Osteocyte (in vitro differentiated cells): ENCODE data around the gene ANKS1B. TPM values are rescaled to one million over a fixed set of nuclear protein-coding genes. Genes with fewer than 3 reads are reported as not detected.

Experiments
- DNase-seq: peaks from one replicate; pipeline ENCODE4 v3.0.0; 2021; ENCODE audit warnings: mixed read lengths; ENCODE audit not compliant: unreplicated experiment; ENCODE audit errors: extremely low spot score
- H3K27ac Mint-ChIP-seq: one replicate; pipeline ENCODE4 v1.8.0; 2021; ENCODE audit warnings: mild to moderate bottlenecking, mixed read lengths; ENCODE audit not compliant: unreplicated experiment
- H3K27me3 Mint-ChIP-seq: one replicate; pipeline ENCODE4 v1.8.0; 2021; ENCODE audit warnings: mixed read lengths; ENCODE audit not compliant: unreplicated experiment
- H3K36me3 Mint-ChIP-seq: one replicate; pipeline ENCODE4 v1.8.0; 2021; ENCODE audit warnings: mixed read lengths; ENCODE audit not compliant: unreplicated experiment
- H3K4me1 Mint-ChIP-seq: one replicate; pipeline ENCODE4 v1.8.0; 2021; ENCODE audit warnings: mixed read lengths; ENCODE audit not compliant: unreplicated experiment
- H3K4me3 Mint-ChIP-seq: one replicate; pipeline ENCODE4 v1.8.0; 2021; ENCODE audit warnings: mild to moderate bottlenecking, moderate library complexity, mixed read lengths; ENCODE audit not compliant: unreplicated experiment
- H3K9me3 Mint-ChIP-seq: one replicate; pipeline ENCODE4 v1.8.0; 2021; ENCODE audit warnings: mixed read lengths; ENCODE audit not compliant: unreplicated experiment
- total RNA-seq: library from RNA; stranded (reverse); gene quantifications from 2 replicates; pipeline ENCODE4 v1.2.1, GENCODE V29; 2021
- TF ChIP-seq, protein P1 (sequence below): fragments of 200-600 bp; sonication (generic); IDR thresholded peaks from 2 replicates; pipeline ENCODE4 v1.5.0; 2021; ENCODE audit warnings: antibody characterized with exemption, mild to moderate bottlenecking, moderate library complexity

ANKS1B gene
- total RNA-seq, 1 donor from 2014 or later = 0.70 TPM

DNA sequence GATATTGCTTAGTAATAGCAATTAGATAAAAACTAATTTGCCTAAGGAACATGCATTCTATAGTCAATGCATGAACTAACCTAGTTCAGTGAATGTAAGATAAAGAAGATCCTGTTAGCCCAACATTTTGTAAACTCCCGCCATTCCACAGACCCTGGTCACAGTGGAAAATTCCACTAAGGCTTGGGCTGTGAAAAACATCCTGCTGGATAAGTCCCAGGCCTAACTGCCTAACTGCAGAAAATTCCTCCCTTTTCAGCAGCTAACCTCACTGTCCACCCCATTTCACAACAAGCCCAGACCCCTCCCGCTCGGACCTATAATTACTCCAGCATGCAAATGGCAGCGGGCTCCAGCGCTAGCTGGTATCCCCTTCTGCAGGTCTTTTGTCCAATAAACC lies 435.1 kb downstream of the ANKS1B start:
- H3K9me3 Mint-ChIP-seq = no peaks in the 10 kb centered on the region
- H3K36me3 Mint-ChIP-seq = no peaks in the 10 kb centered on the region
- H3K4me3 Mint-ChIP-seq = no peak overlapping the region
- no peak for DNase-seq
- H3K27ac Mint-ChIP-seq = no peak overlapping the region
- H3K4me1 Mint-ChIP-seq = no peaks in the 10 kb centered on the region
- no peaks in the 10 kb centered on the region for H3K27me3 Mint-ChIP-seq
- TF ChIP-seq, protein P1, sequence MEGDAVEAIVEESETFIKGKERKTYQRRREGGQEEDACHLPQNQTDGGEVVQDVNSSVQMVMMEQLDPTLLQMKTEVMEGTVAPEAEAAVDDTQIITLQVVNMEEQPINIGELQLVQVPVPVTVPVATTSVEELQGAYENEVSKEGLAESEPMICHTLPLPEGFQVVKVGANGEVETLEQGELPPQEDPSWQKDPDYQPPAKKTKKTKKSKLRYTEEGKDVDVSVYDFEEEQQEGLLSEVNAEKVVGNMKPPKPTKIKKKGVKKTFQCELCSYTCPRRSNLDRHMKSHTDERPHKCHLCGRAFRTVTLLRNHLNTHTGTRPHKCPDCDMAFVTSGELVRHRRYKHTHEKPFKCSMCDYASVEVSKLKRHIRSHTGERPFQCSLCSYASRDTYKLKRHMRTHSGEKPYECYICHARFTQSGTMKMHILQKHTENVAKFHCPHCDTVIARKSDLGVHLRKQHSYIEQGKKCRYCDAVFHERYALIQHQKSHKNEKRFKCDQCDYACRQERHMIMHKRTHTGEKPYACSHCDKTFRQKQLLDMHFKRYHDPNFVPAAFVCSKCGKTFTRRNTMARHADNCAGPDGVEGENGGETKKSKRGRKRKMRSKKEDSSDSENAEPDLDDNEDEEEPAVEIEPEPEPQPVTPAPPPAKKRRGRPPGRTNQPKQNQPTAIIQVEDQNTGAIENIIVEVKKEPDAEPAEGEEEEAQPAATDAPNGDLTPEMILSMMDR = no peak

DNA sequence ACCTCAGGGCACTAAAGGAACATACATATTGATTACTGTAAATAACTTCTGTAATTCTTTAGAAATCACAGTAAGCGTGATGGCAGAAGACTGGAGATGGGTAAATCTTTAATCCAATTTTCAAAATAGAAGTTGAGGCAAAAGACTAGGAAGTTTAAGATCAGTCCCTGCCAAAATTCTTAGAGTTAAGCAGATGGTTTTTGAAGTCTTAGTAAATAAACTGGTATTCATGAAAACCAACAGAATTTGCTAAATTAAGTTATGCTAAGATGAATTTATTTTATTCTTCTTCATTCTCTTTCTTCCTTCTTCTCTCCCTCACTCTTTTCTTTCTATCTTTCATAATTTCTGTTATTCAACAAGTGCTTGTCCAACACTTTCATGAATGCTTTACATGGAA lies 435.5 kb downstream of the ANKS1B start:
- H3K36me3 Mint-ChIP-seq = no peaks in the 10 kb centered on the region
- H3K4me1 Mint-ChIP-seq = no peaks in the 10 kb centered on the region
- TF ChIP-seq, protein P1 = no peak
- H3K4me3 Mint-ChIP-seq = no peak overlapping the region
- DNase-seq = no peak
- no peak overlapping the region for H3K27ac Mint-ChIP-seq
- H3K27me3 Mint-ChIP-seq = no peaks in the 10 kb centered on the region
- H3K9me3 Mint-ChIP-seq = no peaks in the 10 kb centered on the region

DNA sequence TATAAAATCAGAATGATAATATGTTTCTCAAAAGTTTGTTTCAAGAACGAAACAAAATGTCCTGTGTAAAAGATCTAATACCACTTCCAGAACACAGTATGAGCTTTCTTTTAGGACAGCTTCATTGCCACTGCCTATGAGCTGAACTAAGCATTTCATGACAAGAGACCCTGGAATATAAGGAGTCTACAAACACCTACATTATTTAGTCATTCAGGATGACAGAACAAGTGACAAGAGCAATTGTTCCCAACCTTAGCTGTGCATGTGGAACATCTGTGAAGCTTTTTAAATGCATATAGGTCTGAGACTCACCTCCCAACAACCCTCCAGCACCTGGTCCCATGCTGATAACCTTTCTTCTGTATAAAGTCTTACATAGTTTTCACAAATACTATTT lies 440.3 kb downstream of the ANKS1B start:
- no peak overlapping the region for H3K4me3 Mint-ChIP-seq
- H3K36me3 Mint-ChIP-seq = no peaks in the 10 kb centered on the region
- no peak for DNase-seq
- H3K4me1 Mint-ChIP-seq = no peaks in the 10 kb centered on the region
- H3K27ac Mint-ChIP-seq = no peak overlapping the region
- TF ChIP-seq, protein P1 = no peak
- no peaks in the 10 kb centered on the region for H3K27me3 Mint-ChIP-seq
- peaks cover 15% of the 10 kb centered on the region for H3K9me3 Mint-ChIP-seq

DNA sequence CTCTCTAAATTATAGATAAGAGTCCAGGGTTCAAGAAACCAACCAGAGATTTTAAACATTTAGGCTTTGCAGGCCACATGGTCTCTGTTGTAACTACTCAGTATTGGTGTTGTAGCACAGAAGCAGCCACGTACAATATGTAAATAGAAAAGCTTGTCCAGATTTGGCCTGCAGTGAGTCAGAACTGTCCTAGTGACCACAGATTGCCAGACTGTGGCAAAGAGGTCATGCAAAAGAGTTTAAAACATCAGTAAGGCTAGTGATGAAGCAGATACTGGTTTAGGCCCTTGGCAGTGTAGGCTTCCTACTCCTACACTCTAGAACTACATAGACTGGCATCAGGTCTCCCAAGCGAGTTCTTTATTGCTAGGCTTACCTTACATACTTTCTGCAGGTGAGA lies 454.8 kb downstream of the ANKS1B start:
- TF ChIP-seq, protein P1 = no peak
- H3K36me3 Mint-ChIP-seq = no peaks in the 10 kb centered on the region
- H3K9me3 Mint-ChIP-seq = no peaks in the 10 kb centered on the region
- no peaks in the 10 kb centered on the region for H3K27me3 Mint-ChIP-seq
- no peak for DNase-seq
- no peak overlapping the region for H3K27ac Mint-ChIP-seq
- H3K4me1 Mint-ChIP-seq = no peaks in the 10 kb centered on the region
- H3K4me3 Mint-ChIP-seq = no peak overlapping the region

DNA sequence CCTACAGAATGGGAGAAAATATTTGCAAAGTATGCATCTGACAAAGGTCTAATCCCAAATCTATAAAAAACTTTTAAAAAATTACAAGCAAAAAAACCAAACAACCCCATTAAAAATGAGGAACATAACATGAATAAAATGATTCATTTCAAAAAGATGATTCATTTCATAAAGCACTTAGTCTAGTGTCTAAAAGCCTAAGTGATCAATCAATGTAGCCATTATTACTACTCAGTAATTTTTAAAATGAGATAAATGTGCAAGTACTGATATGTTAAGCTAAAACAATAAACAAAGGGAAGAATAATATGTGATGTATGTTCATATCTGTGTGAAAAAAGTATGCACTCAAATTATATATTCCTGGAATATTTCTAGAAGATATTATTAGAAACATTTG lies 456.3 kb downstream of the ANKS1B start:
- Mint-ChIP-seq H3K9me3 (no peaks in the 10 kb centered on the region), H3K36me3 (no peaks in the 10 kb centered on the region), H3K27ac (no peak overlapping the region), H3K4me3 (no peak overlapping the region), H3K27me3 (no peaks in the 10 kb centered on the region), H3K4me1 (no peaks in the 10 kb centered on the region)
- TF ChIP-seq, protein P1 = no peak
- DNase-seq = no peak
